C4-2B (cell line): ENCODE measurements around the gene PCNT.

ENCODE experiments used
- CTCF ChIP-seq: fragments of 450-650 bp; conservative IDR thresholded peaks from 2 replicates; pipeline ENCODE4 v1.5.1; 2017; ENCODE audit warnings: mild to moderate bottlenecking
- ZFX ChIP-seq: fragments of 450-650 bp; IDR thresholded peaks from 2 replicates; pipeline ENCODE4 v1.6.1; 2017

- no peak for TF ChIP-seq CTCF
- no peak for TF ChIP-seq ZFX
These were observed 113.6 kb downstream of the PCNT start for GRCh38 chr21:46437511-46437910.
